PC-3 (cell line): ENCODE measurements around the gene ADGRL4. TPM values are rescaled to one million over a fixed set of nuclear protein-coding genes. Genes with fewer than 3 reads are reported as not detected.
"Not testable (repeated sequence)": the region's sequence is repeated elsewhere in the genome, so short reads cannot be mapped to it uniquely, and the experiment has no call there.

Source experiments
- ATAC-seq: fragments of 200-7000 bp; cut with Tn5 transposase; 2 replicates; pipeline ENCODE4 v1.9.1; 2020; ENCODE audit warnings: mild to moderate bottlenecking, moderate library complexity
- BruUV-seq: library from RNA; stranded (reverse); fragments of 400-500 nt; replicated peaks from 2 replicates; lab custom pipeline; 2021; lab: Mats Ljungman, UMichigan
- CTCF ChIA-PET: fragments of 300-600 bp; sonication (Branson Sonifier 250); formaldehyde crosslinking; loops from one replicate; lab custom pipeline; 2022; ENCODE audit warnings: antibody characterized with exemption; lab: Charles Lee
- POLR2A ChIA-PET: fragments of 300-600 bp; sonication (Branson Sonifier 250); formaldehyde crosslinking; loops from one replicate; lab custom pipeline; 2022; ENCODE audit warnings: antibody characterized with exemption; ENCODE audit not compliant: unreplicated experiment; lab: Charles Lee
- DNase-seq: peaks from one replicate; pipeline ENCODE4 v3.0.0-alpha.2; 2015
- H2AFZ ChIP-seq: fragments of 300-600 bp; sonication (generic); 2 replicates; pipeline ENCODE4 v1.6.0; 2016; ENCODE audit warnings: antibody characterized with exemption, low read length
- H3F3A ChIP-seq: fragments of 300-600 bp; sonication (generic); one replicate; pipeline ENCODE4 v1.6.0; 2017; ENCODE audit warnings: antibody characterized with exemption, low read length, control low read depth, mild to moderate bottlenecking; ENCODE audit not compliant: unreplicated experiment
- H3K27ac ChIP-seq: fragments of 300-600 bp; sonication (generic); 2 replicates; pipeline ENCODE4 v1.5.1; 2016; ENCODE audit warnings: mild to moderate bottlenecking, low read length
- H3K27me3 ChIP-seq: fragments of 300-600 bp; sonication (generic); 2 replicates; pipeline ENCODE4 v1.6.1; 2016; ENCODE audit warnings: low read length, mixed read lengths
- H3K36me3 ChIP-seq: fragments of 300-600 bp; sonication (generic); 2 replicates; pipeline ENCODE4 v1.6.1; 2016; ENCODE audit warnings: low read depth, mixed run types, low read length, mixed read lengths
- H3K4me1 ChIP-seq: fragments of 300-600 bp; sonication (generic); 2 replicates; pipeline ENCODE4 v1.5.1; 2016; ENCODE audit warnings: low read length; ENCODE audit not compliant: insufficient read depth
- H3K4me2 ChIP-seq: fragments of 300-600 bp; sonication (generic); 2 replicates; pipeline ENCODE4 v1.6.0; 2016; ENCODE audit warnings: low read length
- H3K4me3 ChIP-seq: fragments of 300-600 bp; sonication (generic); 2 replicates; pipeline ENCODE4 v1.5.1; 2016; ENCODE audit warnings: mild to moderate bottlenecking, low read length, mixed read lengths
- H3K79me2 ChIP-seq: fragments of 300-600 bp; sonication (generic); 2 replicates; pipeline ENCODE4 v1.6.1; 2017; ENCODE audit warnings: low read length, mixed read lengths
- H3K9ac ChIP-seq: fragments of 300-600 bp; sonication (generic); 2 replicates; pipeline ENCODE4 v1.6.0; 2016; ENCODE audit warnings: mild to moderate bottlenecking, low read length
- H3K9me2 ChIP-seq: fragments of 300-600 bp; sonication (generic); replicated peaks from 2 replicates; pipeline ENCODE4 v1.6.1; 2016; ENCODE audit warnings: mixed run types, low read length, mixed read lengths
- H3K9me3 ChIP-seq: fragments of 300-600 bp; sonication (generic); 2 replicates; pipeline ENCODE4 v1.6.1; 2016; ENCODE audit warnings: low read length, mixed read lengths
- H4K20me1 ChIP-seq: fragments of 300-600 bp; sonication (generic); 2 replicates; pipeline ENCODE4 v1.6.1; 2016; ENCODE audit warnings: low read length, mixed read lengths
- EZH2 ChIP-seq: fragments of 300-600 bp; sonication (generic); IDR thresholded peaks from one replicate; pipeline ENCODE4 v1.6.1; 2017; ENCODE audit warnings: antibody characterized with exemption, mild to moderate bottlenecking, low read length; ENCODE audit not compliant: unreplicated experiment
- EZH2phosphoT487 ChIP-seq: fragments of 300-600 bp; sonication (generic); IDR thresholded peaks from 2 replicates; pipeline ENCODE4 v1.6.1; 2018; ENCODE audit warnings: mild to moderate bottlenecking, antibody characterized with exemption, low read length, borderline replicate concordance
- intact Hi-C: fragments of 100-400 bp; cut with micrococcal nuclease; formaldehyde crosslinking; loops from 2 replicates; pipeline ENCODE4 v1.9.0; 2023
- total RNA-seq: library from RNA; depleted of rRNA; stranded (reverse); fragments of >200 nt; gene quantifications from 2 replicates; pipeline ENCODE4 v1.2.3, GENCODE V29; 2014
- TF ChIP-seq, protein P1 (sequence below): fragments of 300-600 bp; sonication (generic); conservative IDR thresholded peaks from 2 replicates; pipeline ENCODE4 v1.5.1; 2017; ENCODE audit warnings: antibody characterized with exemption, low read depth, mild to moderate bottlenecking, low read length

The ADGRL4 gene
- total RNA-seq, 1 experiment from 2014 or later: not detected

DNA sequence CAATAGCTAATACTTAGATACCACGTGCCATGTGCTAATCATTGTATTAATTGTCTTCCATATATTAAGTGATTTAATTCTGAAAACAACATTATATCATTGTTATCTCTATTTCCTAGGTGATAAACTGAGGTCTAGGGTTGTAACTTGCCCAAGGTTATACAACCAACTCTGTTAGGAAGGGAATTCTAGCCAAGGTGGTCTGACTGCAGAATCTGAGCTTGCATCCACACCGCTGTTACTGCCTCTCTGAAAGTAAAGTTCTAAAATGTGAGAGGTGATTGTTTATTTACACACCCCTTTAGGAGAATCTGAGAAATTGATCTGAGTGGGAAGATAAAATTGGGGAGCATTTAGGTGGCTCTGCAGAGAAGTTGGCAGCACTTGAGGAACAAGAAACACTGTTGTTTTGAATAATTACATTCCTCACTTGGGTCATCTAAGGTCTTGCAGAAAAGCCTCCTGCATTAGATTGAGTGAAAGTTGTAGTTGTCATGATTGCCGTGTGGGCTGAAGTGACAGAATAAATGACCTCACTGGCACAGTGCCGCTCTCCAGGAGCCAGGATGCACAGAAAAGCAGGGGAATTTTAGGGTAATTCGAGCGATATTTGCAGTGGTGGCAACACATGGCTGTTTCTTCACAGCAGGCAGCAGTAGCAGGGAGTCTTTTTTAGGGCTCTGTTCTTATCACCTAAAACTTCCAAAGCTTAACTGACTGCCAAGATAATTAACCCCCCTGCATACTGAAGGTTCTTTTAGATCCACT is 121.7 kb downstream of the ADGRL4 start:
- H3K9me2 ChIP-seq: no peaks in the 10 kb centered on the region
- no peak overlapping the region for H2AFZ ChIP-seq
- H3K9ac ChIP-seq: no peak overlapping the region
- no peaks in the 10 kb centered on the region for H3K79me2 ChIP-seq
- no peak for ATAC-seq
- no peaks in the 10 kb centered on the region for H3K36me3 ChIP-seq
- no peaks in the 10 kb centered on the region for H3K9me3 ChIP-seq
- no peak overlapping the region for H3K27ac ChIP-seq
- no peaks in the 10 kb centered on the region for H3K27me3 ChIP-seq
- CTCF ChIA-PET: no interaction called here
- BruUV-seq: no TSS peak
- intact Hi-C loops: no loop called here
- no peak for TF ChIP-seq EZH2phosphoT487
- TF ChIP-seq EZH2: no peak
- TF ChIP-seq, protein P1, sequence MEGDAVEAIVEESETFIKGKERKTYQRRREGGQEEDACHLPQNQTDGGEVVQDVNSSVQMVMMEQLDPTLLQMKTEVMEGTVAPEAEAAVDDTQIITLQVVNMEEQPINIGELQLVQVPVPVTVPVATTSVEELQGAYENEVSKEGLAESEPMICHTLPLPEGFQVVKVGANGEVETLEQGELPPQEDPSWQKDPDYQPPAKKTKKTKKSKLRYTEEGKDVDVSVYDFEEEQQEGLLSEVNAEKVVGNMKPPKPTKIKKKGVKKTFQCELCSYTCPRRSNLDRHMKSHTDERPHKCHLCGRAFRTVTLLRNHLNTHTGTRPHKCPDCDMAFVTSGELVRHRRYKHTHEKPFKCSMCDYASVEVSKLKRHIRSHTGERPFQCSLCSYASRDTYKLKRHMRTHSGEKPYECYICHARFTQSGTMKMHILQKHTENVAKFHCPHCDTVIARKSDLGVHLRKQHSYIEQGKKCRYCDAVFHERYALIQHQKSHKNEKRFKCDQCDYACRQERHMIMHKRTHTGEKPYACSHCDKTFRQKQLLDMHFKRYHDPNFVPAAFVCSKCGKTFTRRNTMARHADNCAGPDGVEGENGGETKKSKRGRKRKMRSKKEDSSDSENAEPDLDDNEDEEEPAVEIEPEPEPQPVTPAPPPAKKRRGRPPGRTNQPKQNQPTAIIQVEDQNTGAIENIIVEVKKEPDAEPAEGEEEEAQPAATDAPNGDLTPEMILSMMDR: no peak
- H3K4me1 ChIP-seq: no peaks in the 10 kb centered on the region
- H4K20me1 ChIP-seq: no peaks in the 10 kb centered on the region
- H3K4me2 ChIP-seq: no peak overlapping the region
- POLR2A ChIA-PET: no interaction called here
- no peaks in the 10 kb centered on the region for H3F3A ChIP-seq
- no peak overlapping the region for H3K4me3 ChIP-seq
- no peak for DNase-seq

DNA sequence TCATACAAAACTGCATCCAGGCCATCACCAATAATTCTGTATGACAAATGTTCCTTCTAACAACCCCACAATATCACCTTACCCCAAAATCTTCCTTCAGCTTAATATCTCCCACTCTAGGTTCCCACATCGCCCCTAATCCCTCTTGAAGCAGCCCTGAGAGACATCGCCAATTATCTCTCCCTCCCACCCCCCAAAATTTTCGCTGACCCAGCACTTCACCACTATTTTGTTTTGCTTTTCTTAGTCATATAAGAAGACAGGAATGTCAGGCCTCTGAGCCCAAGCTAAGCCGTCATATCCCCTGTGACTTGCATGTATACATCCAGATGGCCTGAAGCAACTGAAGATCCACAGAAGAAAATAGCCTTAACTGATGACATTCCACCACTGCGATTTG is 126.3 kb downstream of the ADGRL4 start:
- no peaks in the 10 kb centered on the region for H3K36me3 ChIP-seq
- BruUV-seq: no TSS peak
- CTCF ChIA-PET: no interaction called here

DNA sequence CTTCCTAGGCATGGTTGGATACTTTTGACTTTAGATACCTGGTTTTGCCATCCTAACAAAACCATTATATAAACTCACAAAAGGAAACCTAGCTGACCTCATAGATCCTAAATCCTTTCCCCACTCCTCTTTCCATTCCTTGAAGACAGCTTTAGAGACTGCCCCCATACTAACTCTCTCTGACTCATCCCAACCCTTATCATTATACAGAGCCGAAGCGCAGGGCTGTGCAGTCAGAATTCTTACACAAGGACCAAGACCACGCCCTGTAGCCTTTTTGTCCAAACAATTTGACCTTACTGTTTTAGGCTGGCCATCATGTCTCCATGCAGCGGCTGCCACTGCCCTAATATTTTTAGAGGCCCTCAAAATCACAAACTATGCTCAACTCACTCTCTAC is 130.5 kb downstream of the ADGRL4 start:
- H3K36me3 ChIP-seq, ATAC-seq, intact Hi-C loops, H3K9ac ChIP-seq, BruUV-seq, H4K20me1 ChIP-seq, H3K9me2 ChIP-seq, DNase-seq, H2AFZ ChIP-seq, H3K4me2 ChIP-seq, H3K4me3 ChIP-seq, CTCF ChIA-PET, H3K27ac ChIP-seq, H3K4me1 ChIP-seq, H3K9me3 ChIP-seq, POLR2A ChIA-PET, H3K27me3 ChIP-seq, H3K79me2 ChIP-seq, H3F3A ChIP-seq: not testable (repeated sequence)

More for the DNA sequence above, 126.3 kb downstream of the ADGRL4 start:
- H3F3A ChIP-seq: no peaks in the 10 kb centered on the region
- no peak overlapping the region for H3K9ac ChIP-seq
- DNase-seq (no peak), ATAC-seq (no peak)
- no peaks in the 10 kb centered on the region for H3K9me2 ChIP-seq
- H3K4me3 ChIP-seq: no peak overlapping the region
- no peak for TF ChIP-seq EZH2phosphoT487
- H3K4me2 ChIP-seq: no peak overlapping the region
- H3K27ac ChIP-seq: no peak overlapping the region
- no peaks in the 10 kb centered on the region for H3K79me2 ChIP-seq
- no peaks in the 10 kb centered on the region for H3K9me3 ChIP-seq
- intact Hi-C loops: no loop called here
- POLR2A ChIA-PET: no interaction called here
- no peak overlapping the region for H2AFZ ChIP-seq
- H3K4me1 ChIP-seq: no peaks in the 10 kb centered on the region
- no peaks in the 10 kb centered on the region for H3K27me3 ChIP-seq
- H4K20me1 ChIP-seq: no peaks in the 10 kb centered on the region

DNA sequence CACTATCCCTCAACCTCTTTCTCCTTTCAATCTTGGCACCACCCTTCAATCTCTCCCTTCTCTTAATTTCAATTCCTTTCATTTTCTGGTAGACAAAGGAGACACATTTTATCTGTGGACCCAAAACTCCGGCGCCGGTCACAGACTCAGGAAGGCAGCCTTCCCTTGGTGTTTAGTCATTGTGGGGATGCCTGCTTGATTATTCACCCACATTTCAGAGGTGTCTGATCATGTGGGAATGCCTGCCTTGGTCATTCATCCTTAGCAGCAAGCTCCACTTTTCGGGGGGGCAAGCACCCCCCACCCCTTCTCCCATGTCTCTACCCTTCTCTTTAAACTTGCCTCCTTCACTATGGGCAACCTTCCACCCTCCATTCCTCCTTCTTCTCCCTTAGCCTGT is 133.7 kb downstream of the ADGRL4 start:
- H3K4me1 ChIP-seq, H3K27ac ChIP-seq, H3K4me2 ChIP-seq, POLR2A ChIA-PET, H3K36me3 ChIP-seq, H3K79me2 ChIP-seq, ATAC-seq, BruUV-seq, intact Hi-C loops, H3F3A ChIP-seq, H3K27me3 ChIP-seq, H3K9me3 ChIP-seq, H3K4me3 ChIP-seq, CTCF ChIA-PET, H3K9ac ChIP-seq, H2AFZ ChIP-seq, H3K9me2 ChIP-seq, DNase-seq, H4K20me1 ChIP-seq: not testable (repeated sequence)
